Testis (tissue), 3 donors: ENCODE measurements around the gene FSIP1. TPM values are rescaled to one million over a fixed set of nuclear protein-coding genes. Genes with fewer than 3 reads are reported as not detected.

Experiments
- DNase-seq: peaks from one replicate; pipeline ENCODE4 v3.0.0-alpha.2; 2019
- H3K27ac ChIP-seq, 2 donors: fragments of 200-600 bp; sonication (generic); one replicate each; pipeline ENCODE4 v1.5.1; 2019
- H3K27me3 ChIP-seq: fragments of 200-600 bp; sonication (generic); one replicate; pipeline ENCODE4 v1.5.1; 2019
- H3K36me3 ChIP-seq: fragments of 200-600 bp; sonication (generic); one replicate; pipeline ENCODE4 v1.5.1; 2017; ENCODE audit warnings: low read depth; ENCODE audit errors: missing control alignments
- H3K4me1 ChIP-seq: fragments of 200-600 bp; sonication (generic); one replicate; pipeline ENCODE4 v1.5.1; 2019
- H3K4me3 ChIP-seq, 2 donors: fragments of 200-600 bp; sonication (generic); one replicate each; pipeline ENCODE4 v1.5.1; 2017 to 2019
- H3K9me3 ChIP-seq: fragments of 200-600 bp; sonication (generic); one replicate; pipeline ENCODE4 v1.5.1; 2017
- POLR2A ChIP-seq: fragments of 450-650 bp; IDR thresholded peaks from one replicate; pipeline ENCODE4 v1.6.1; 2017; ENCODE audit warnings: antibody characterized with exemption, mild to moderate bottlenecking, moderate library complexity
- WGBS, 2 donors: methylation state at CpG; one replicate each; pipeline ENCODE4 v1.1.5; 2018; 5-methylcytosine and 5-hydroxymethylcytosine counted together
- intact Hi-C: fragments of 100-400 bp; cut with DNase I; formaldehyde crosslinking; loops from one replicate; pipeline ENCODE4 v1.15.1; 2023; ENCODE audit warnings: low total_unique reads
- polyA plus RNA-seq: library from polyadenylated mRNA; stranded (reverse); fragments of 350-450 nt; fragmentation: Illumina TruSeq; extraction: RNeasy Lipid Tissue Mini Kit (QIAGEN cat#74804); gene quantifications from one replicate; pipeline ENCODE4 v1.2.3, GENCODE V29; 2014; ENCODE audit warnings: low read depth, low replicate concordance; ENCODE audit not compliant: insufficient read depth
- total RNA-seq, 2 donors: library from RNA; depleted of rRNA; stranded (reverse); fragments of >200 nt; gene quantifications; one replicate each; pipeline ENCODE4 v1.2.3, GENCODE V29; 2016
- TF ChIP-seq, protein P1 (sequence below), 3 experiments: fragments of 450-650 bp in 2 of 3; fragments of 200-600 bp in 1 of 3; sonication (generic) in 1 of 3; IDR thresholded peaks; one replicate each; pipeline ENCODE4 v1.5.1; 2016 to 2019; ENCODE audit warnings: antibody characterized with exemption in 3 of 3, mild to moderate bottlenecking in 2 of 3, moderate library complexity in 1 of 3

FSIP1 gene
- total and polyA plus RNA-seq, 3 donors from 2014 or later: 5.8 to 11.2 (median 8.2) TPM

GRCh38 chr15:39645138-39645975 lies 137.3 kb downstream of the FSIP1 start:
- Histone ChIP-seq H3K27me3 (no peaks in the 10 kb centered on the region), H3K9me3 (no peaks in the 10 kb centered on the region)

GRCh38 chr15:39644136-39644535 lies 138.5 kb downstream of the FSIP1 start:
- WGBS, 2 donors: 69 to 86% methylated on average over 13 of the region's 13 CpGs
- no peak overlapping the region for H3K27ac ChIP-seq

More at GRCh38 chr15:39645138-39645975, 137.3 kb downstream of the FSIP1 start:
- Histone ChIP-seq H3K27ac (no peak overlapping the region), H3K4me3 (no peak overlapping the region), H3K36me3 (no peaks in the 10 kb centered on the region), H3K4me1 (no peaks in the 10 kb centered on the region)
- no peak for TF ChIP-seq POLR2A
- TF ChIP-seq, protein P1, sequence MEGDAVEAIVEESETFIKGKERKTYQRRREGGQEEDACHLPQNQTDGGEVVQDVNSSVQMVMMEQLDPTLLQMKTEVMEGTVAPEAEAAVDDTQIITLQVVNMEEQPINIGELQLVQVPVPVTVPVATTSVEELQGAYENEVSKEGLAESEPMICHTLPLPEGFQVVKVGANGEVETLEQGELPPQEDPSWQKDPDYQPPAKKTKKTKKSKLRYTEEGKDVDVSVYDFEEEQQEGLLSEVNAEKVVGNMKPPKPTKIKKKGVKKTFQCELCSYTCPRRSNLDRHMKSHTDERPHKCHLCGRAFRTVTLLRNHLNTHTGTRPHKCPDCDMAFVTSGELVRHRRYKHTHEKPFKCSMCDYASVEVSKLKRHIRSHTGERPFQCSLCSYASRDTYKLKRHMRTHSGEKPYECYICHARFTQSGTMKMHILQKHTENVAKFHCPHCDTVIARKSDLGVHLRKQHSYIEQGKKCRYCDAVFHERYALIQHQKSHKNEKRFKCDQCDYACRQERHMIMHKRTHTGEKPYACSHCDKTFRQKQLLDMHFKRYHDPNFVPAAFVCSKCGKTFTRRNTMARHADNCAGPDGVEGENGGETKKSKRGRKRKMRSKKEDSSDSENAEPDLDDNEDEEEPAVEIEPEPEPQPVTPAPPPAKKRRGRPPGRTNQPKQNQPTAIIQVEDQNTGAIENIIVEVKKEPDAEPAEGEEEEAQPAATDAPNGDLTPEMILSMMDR (IDR thresholded peaks at IDR 0.05): no peak
- intact Hi-C loops: no loop called here
- DNase-seq: no peak
- 80 to 92% methylated on average over 3 to 20 of the region's 20 CpGs for WGBS, 2 donors

DNA sequence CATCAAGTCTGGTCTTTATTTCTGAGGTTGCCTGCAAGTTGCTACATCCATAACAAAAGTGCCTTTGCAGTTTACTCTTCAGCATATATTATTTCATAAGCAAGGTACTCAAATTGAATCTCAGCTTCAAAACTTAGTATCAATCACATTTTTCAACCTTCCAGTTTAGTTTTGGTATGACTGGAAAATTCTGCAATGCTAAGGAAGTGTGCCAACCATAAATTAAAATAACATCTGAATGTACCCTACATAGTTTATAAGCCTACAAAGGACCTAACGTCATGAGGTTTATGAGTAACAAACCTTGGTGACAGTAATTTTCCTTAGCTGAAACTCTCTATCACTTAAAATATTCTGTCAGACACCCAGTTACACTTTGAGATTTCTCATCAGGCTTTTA lies 138.9 kb downstream of the FSIP1 start:
- Histone ChIP-seq H3K27ac (no peak overlapping the region), H3K27me3 (no peaks in the 10 kb centered on the region), H3K9me3 (no peaks in the 10 kb centered on the region), H3K4me1 (no peaks in the 10 kb centered on the region), H3K4me3 (no peak overlapping the region), H3K36me3 (no peaks in the 10 kb centered on the region)
- intact Hi-C loops: no loop called here
- WGBS, 2 donors: 88 to 97% methylated on average over 1 of the region's 1 CpG
- TF ChIP-seq, protein P1 (IDR thresholded peaks at IDR 0.05): no peak
- no peak for DNase-seq

More at GRCh38 chr15:39644136-39644535, 138.5 kb downstream of the FSIP1 start:
- intact Hi-C loops: no loop called here
- no peaks in the 10 kb centered on the region for H3K27me3 ChIP-seq
- no peaks in the 10 kb centered on the region for H3K36me3 ChIP-seq
- DNase-seq: no peak
- H3K4me3 ChIP-seq: no peak overlapping the region
- H3K4me1 ChIP-seq: no peaks in the 10 kb centered on the region
- no peaks in the 10 kb centered on the region for H3K9me3 ChIP-seq
- no peak for TF ChIP-seq POLR2A
- TF ChIP-seq, protein P1 (IDR thresholded peaks at IDR 0.05): no peak

- no peaks in the 10 kb centered on the region for H3K27me3 ChIP-seq
- H3K4me3 ChIP-seq: no peak overlapping the region
- H3K9me3 ChIP-seq: no peaks in the 10 kb centered on the region
- H3K4me1 ChIP-seq: no peaks in the 10 kb centered on the region
- no peak overlapping the region for H3K27ac ChIP-seq
- DNase-seq: no peak
- WGBS, 2 donors: 73 to 77% methylated on average over 5 of the region's 5 CpGs
- no peak for TF ChIP-seq POLR2A
- TF ChIP-seq, protein P1 (IDR thresholded peaks at IDR 0.05): no peak
- no peaks in the 10 kb centered on the region for H3K36me3 ChIP-seq
- intact Hi-C loops: no loop called here
These were observed 140.5 kb downstream of the FSIP1 start for GRCh38 chr15:39642011-39642640.
